OCI-M2 (cell line): ENCODE results near the gene VCAM1.
"Not testable (repeated sequence)": the region's sequence is repeated elsewhere in the genome, so short reads cannot be mapped to it uniquely, and the experiment has no call there.

Experiments used
- DNase-seq: peaks from one replicate; lab custom pipeline; 2025; ENCODE audit not compliant: unreplicated experiment; lab: John Stamatoyannopoulos, UW

VCAM1 gene

DNA sequence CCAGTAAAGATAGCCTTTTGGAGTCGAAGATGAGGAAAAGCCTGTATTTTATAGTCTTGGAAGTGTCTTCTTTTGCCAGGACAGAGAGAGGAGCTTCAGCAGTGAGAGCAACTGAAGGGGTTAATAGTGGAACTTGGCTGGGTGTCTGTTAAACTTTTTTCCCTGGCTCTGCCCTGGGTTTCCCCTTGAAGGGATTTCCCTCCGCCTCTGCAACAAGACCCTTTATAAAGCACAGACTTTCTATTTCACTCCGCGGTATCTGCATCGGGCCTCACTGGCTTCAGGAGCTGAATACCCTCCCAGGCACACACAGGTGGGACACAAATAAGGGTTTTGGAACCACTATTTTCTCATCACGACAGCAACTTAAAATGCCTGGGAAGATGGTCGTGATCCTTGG is at the start of gene VCAM1:
Gene VCAM1 (plus strand): TSS at position 253 of the 400 bp plus-strand sequence. CDS start 119 bp downstream, at position 372.
- DNase-seq: no peak

GRCh38 chr1:100670083-100670482 is 49.5 kb upstream of the VCAM1 start:
- DNase-seq: no peak

DNA sequence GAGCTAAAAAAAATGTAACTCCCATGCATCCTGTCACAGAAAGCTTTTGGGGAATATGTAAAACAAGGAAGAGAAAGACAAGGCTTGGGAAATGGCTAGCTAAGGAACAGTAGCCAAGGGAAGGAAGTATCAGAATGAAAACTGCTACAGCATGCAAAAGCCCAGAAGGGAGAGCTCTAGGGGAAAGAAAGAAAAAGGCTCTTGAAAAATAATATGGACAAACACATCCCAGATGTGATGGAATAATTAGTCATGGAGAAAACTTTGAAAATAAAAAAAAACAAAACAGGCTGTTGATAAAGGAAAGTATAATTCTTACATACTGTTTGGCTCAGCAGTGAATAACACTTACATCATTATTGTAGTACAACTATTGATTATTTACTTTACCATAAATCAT is 47.9 kb upstream of the VCAM1 start:
- no peak for DNase-seq

DNA sequence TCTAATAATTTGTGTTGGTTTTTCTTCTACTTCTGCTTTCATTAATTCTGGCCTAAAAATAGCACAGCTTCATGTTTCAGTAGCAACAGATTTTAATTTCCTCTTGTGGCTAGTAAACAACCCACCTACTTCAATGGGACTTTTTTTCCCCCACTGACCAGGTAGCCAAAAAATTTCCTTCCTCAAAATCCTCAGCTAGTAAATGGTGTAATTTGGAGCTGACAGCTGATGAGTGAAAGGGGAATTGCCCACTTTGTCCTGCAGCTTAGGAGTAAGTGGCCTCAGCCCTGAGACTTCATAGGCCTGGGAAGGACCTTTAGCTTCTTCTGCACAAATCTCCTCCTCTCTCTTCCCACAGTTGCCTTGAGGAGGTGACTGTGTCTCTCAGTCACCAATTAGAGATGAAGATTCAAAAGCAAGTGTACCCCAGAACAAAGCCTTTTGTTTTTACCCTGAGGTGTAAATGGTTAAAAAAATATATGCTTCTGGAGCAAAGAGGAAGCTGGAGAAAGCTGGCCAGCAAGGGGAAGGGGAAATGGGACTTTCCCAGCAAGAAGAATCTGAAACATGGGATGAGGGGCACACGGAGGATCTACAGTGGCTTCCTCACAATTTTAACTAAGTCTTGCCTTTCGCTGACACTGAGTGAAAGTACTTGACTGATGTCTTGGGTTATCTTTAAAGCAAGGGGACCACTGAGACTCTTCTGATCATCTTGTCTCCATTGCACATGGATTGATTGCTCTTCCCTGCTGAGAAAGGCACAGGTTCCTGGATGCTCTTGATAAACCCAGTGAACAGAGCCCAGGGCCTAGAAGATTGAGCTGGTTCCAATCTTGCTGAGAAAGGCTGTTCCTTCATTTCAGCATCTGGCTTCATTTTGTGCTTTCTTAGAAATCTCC is 35.8 kb upstream of the VCAM1 start:
- DNase-seq: no peak

- no peak for DNase-seq
Observed at GRCh38 chr1:100699744-100700143, 19.8 kb upstream of the VCAM1 start.

GRCh38 chr1:100700586-100700985 is 19.0 kb upstream of the VCAM1 start:
- DNase-seq: no peak

DNA sequence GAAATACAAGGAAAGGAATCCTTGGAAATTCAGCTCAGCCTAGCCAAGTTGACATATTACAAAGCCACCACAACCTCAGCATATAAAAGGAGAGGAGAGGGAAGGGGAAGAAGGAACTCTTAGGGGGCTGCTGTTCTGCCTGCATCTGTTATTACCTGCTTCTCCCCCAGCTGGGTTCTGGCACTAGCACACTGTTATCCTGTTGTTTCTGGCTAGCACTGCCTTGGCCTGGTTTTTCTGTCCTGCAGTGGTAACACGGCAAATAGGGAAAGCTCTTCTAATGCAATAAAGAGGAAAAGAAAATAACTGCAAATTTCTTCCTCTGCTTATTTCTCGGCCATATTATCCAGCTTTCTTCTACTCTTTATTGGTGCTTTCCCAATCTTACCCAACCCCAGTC is 16.5 kb upstream of the VCAM1 start:
- no peak for DNase-seq

DNA sequence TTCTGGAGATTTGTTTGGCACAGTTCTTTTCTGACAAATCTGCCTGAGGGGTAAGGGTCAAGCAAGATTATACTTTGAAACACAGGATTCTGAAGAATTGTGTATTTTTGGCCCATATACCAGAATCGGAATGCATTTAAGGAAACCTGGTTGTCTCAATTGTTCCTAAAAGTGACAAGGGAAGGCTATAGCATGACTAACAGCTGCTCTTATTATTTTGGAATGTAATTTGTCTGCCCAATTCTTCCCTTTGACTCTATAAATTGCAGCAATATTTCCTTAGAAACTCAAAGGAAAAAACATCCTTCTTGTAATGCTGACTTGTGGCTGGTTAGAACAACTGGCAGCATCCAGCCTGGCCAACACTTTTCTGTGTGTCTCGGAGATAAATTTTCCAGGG is 15.8 kb upstream of the VCAM1 start:
- no peak for DNase-seq

DNA sequence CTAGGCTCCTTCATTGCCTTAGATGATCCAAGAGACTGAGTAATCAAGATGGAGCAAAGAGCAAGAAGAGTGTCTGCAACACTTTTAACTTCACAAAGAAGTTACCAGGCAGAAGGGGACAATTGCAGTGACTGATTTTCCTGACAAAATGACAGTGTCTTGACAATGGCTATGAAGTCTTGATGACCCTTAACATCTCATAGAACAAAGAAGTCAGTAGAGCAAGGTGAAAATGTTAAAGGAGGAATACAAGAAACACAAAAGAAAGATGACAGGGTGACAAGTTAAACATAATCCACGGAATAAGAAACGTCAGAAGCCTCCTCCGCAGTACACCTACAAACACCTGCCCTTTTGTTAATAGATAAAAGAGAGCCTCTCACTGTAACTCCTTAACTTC is 15.1 kb upstream of the VCAM1 start:
- DNase-seq: no peak

- no peak for DNase-seq
Observed at GRCh38 chr1:100706296-100706695, 13.2 kb upstream of the VCAM1 start.

DNA sequence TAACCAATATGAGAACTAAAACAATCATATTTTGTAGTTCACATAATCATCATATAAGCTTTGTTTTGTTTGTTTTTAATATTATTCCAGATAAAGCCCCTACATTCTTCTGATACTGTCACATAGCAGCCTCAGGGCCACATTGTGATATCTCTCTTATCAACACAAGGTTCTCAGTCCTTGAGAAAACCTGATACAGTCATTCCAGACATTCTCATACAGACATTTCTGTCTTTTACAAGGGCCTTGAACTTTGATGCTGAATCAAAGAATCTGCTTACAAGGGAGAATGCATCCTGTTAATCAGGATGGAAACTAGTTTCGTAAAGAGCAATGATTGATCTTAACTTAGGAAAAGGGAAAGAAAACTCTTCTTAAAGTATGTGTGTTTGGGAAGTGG is 12.7 kb upstream of the VCAM1 start:
- no peak for DNase-seq

DNA sequence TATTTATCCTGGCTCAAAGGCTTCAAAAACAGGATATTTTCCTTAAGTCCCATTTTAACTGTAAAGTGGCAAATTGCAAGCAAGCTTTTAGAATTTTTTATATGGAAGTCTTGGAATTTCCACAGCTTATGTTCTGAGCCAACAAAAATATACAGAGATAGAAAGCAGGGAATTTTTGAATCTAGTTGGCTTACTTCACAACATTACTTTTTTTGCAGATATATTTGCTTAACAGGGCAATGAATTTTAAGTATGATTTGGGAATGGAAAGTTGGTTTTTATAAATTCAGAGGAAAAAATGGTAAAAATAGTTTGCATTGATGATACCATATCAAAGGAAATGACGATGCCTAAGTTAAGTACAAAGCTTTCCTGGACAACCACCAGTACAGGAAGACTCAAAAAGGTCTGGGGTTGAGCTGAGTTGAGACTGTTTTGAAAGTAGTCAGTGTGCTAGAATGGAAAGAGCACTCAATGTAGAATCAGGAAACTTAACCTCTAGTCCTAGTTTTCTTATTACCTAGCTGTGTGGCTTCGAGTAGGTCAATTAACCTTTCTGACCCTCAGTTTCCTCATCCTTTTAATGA is 11.0 kb upstream of the VCAM1 start:
- DNase-seq: no peak

DNA sequence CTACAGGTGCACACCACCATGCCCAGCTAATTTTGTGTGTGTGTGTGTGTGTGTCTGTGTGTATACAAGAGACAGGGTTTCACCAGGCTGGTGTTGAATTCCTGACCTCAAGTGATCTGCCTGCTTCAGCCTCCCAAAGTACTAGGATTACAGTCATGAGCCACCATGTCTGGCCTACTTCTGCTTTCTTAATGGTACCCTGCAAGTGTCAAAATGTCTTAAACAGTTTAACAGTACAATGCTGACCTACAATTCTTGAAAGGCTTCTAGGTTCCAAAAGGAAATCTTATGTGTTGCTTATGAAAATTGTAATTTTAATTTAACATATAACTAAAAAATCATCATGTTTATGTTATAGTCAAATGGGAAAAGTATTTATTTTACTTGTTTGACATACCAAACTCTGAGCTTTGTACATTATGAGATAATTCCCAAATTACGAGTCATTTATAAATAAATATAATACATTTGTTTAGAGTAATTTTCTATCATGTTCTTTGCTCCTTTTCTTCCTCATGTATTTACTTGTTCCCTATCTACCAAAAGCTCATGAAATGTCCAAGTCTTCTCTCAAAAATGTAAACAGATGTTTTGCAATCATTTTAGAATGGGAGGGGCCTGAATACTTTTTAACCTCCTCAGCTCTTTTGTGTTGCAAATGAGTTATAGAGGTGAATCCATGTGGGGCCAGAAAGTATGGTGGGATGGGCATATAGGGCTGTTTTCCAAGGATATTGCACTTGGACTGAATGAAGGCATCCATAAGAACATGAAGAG is 8.4 kb upstream of the VCAM1 start:
- DNase-seq: no peak

GRCh38 chr1:100713027-100713426 is 6.5 kb upstream of the VCAM1 start:
- DNase-seq: not testable (repeated sequence)

DNA sequence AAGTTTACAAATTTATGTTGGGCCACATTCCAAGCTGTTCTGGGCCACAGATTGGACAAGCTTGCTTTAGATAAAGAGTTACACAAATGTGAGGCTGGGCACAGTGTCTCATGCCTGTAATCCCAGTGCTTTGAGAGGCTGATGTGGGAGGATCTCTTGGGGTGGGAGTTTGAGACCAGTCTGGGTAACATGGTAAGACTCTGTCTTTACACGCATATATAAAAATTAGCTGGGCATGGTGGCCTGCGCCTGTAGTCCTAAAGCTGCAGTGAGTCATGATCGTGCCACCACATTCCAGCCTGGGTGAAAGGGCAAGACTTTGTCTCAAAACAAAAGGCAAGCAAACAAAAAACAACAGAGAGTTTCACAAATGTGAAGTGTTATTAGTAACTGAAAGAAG is 5.9 kb upstream of the VCAM1 start:
- no peak for DNase-seq

DNA sequence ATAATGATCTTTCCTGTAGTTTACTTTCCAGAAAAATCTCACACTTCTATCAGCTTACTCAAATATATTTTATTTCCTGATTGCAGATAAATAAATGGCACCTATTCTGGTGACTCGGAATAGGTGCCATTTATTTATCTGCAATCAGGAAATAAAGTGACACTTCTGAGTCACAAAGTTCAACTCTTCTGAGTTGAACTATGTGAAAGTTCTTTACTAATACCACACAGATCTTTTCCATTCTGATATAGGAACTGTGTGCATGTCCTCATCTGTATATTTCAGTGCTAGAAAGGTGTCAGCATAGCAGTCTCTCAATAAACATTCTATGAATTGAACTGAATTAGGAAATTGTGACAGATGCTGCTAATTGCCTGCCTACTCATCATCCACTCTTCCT is 4.9 kb upstream of the VCAM1 start:
- DNase-seq: no peak

DNA sequence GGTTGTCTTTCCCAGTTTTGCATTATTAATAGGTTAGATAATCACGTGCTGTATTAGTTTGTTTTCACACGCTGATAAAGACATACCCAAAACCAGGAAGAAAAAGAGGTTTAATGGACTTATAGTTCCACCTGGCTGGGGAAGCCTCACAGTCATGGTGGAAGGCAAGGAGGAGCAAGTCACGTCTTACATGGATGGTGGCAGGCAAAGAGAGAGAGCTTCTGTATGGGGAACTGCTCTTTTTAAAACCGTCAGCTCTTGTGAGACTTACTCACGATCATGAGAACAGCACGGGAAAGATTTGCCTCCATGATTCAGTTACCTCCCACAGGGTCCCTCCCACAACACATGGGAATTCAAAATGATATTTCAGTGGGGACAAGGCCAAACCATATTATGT is 2.3 kb upstream of the VCAM1 start:
- no peak for DNase-seq

- DNase-seq: no peak
Observed at GRCh38 chr1:100718581-100718980, 961 bp upstream of the VCAM1 start.

DNA sequence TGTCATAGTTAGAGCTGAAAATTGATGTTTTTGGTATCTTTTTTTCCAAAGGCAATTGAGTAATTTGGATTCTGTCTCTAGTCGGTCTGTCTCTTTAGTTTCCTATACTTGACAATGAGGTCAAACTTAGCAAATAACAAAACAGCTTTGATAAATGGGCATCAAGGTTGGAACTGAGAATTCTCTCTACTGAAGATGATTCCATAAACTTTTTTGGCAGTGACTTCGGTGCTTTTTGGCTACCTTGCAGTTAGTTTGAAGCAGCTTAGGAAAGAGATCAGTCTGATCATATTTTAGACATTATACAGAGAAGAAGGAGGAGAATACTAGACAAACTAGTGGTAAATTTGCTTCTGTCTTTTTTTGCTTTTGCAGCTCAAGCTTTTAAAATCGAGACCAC is 559 bp downstream of the VCAM1 start:
- DNase-seq: no peak

DNA sequence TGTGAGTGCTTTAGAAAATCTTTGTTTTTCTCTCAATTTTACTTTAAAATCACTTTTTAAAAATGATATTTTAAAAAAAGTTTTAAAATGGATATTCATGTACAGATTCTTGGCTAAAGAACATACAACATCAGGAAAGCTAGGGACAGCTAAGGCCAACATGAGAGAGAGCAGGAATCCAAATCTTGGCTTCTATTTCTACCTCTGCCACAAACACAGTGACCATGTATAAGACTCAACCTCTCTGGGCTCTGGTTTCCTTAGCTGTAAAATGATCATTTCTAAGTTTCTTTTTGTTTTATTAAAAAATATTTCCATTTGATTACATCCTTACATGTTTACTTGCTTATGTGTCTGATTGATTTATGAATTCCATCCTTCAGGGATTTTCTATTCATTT is 1.2 kb downstream of the VCAM1 start:
- DNase-seq: no peak

DNA sequence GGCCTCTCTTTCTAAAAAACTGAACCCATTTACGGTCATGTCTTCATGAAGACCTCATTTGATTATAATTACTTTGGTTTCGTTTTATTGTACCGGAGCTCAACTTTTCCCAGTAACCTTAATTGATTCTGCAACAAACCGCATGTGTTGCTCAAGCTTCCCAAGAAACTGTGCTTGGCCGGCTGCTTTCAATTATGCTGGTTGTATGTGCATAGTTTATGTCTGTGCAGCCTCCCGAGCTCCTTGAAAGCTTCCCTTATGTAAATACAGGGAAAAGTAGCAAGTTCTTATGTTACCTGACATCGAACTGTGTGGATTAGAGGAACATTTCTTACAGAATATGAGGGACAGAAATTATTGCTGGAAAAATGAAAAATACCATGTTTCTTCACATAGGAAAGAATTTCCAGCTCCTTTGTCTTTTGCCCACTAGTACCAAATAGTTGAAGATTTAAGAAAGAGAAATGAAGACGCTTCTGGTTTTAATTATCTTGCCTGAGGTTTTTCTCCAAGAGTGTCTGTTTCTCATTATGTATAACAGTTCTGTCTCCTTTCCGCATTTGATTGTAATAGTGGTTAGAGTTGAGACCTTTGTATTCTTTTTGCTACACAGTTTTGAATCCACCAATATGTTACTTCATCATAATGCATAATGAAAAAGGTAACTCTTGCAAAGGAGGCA is 2.1 kb downstream of the VCAM1 start:
- DNase-seq: no peak
